PC-9 (cell line): ENCODE results near the gene HIRA. TPM values are rescaled to one million over a fixed set of nuclear protein-coding genes. Genes with fewer than 3 reads are reported as not detected.

Experiments
- BruUV-seq: library from RNA; stranded (reverse); fragments of 400-500 nt; replicated peaks from 2 replicates; lab custom pipeline; 2021; lab: Mats Ljungman, UMichigan
- CTCF ChIA-PET: fragments of 300-600 bp; sonication (Branson Sonifier 250); formaldehyde crosslinking; loops from one replicate; lab custom pipeline; 2022; ENCODE audit warnings: antibody characterized with exemption; lab: Charles Lee
- POLR2A ChIA-PET: fragments of 300-600 bp; sonication (Branson Sonifier 250); formaldehyde crosslinking; loops from one replicate; lab custom pipeline; 2022; ENCODE audit warnings: antibody characterized with exemption; ENCODE audit not compliant: unreplicated experiment; lab: Charles Lee
- DNase-seq, 2 experiments: peaks; one replicate each; pipeline versions ENCODE4 v3.0.0 to v3.0.0-alpha.2; 2015 to 2022; ENCODE audit warnings: mixed read lengths in 1 of 2
- H2AFZ ChIP-seq: fragments of 200-600 bp; sonication (generic); 2 replicates; pipeline ENCODE4 v1.8.1; 2017; ENCODE audit warnings: antibody characterized with exemption
- H3F3A ChIP-seq: fragments of 200-600 bp; sonication (generic); 2 replicates; pipeline ENCODE4 v1.8.1; 2017; ENCODE audit warnings: antibody characterized with exemption, mild to moderate bottlenecking, low read depth; ENCODE audit not compliant: insufficient read depth
- H3K27ac ChIP-seq: fragments of 200-600 bp; sonication (generic); 2 replicates; pipeline ENCODE4 v1.6.1; 2016; ENCODE audit warnings: mixed run types
- H3K27me3 ChIP-seq: fragments of 200-600 bp; sonication (generic); 2 replicates; pipeline ENCODE4 v1.6.1; 2016; ENCODE audit warnings: low read depth, mixed run types; ENCODE audit not compliant: insufficient read depth
- H3K36me3 ChIP-seq: fragments of 200-600 bp; sonication (generic); 2 replicates; pipeline ENCODE4 v1.6.1; 2016; ENCODE audit warnings: low read depth, mixed run types
- H3K4me1 ChIP-seq: fragments of 200-600 bp; sonication (generic); replicated peaks from 2 replicates; pipeline ENCODE4 v1.6.1; 2016; ENCODE audit warnings: mixed run types; ENCODE audit not compliant: insufficient read depth
- H3K4me2 ChIP-seq: fragments of 200-600 bp; sonication (generic); 2 replicates; pipeline ENCODE4 v1.6.1; 2017; ENCODE audit warnings: mixed run types
- H3K4me3 ChIP-seq: fragments of 200-600 bp; sonication (generic); 2 replicates; pipeline ENCODE4 v1.6.1; 2016; ENCODE audit warnings: mixed run types
- H3K79me2 ChIP-seq: fragments of 200-600 bp; sonication (generic); 2 replicates; pipeline ENCODE4 v1.6.1; 2017; ENCODE audit warnings: low read depth, mixed run types
- H3K9me2 ChIP-seq: fragments of 200-600 bp; sonication (generic); 2 replicates; pipeline ENCODE4 v1.8.1; 2017; ENCODE audit warnings: mild to moderate bottlenecking; ENCODE audit not compliant: insufficient read depth
- H3K9me3 ChIP-seq: fragments of 200-600 bp; sonication (generic); 2 replicates; pipeline ENCODE4 v1.8.1; 2016; ENCODE audit warnings: low read depth; ENCODE audit not compliant: insufficient read depth
- H4K20me1 ChIP-seq: fragments of 200-600 bp; sonication (generic); 2 replicates; pipeline ENCODE4 v1.8.1; 2017; ENCODE audit not compliant: insufficient read depth
- EZH2 ChIP-seq: fragments of 200-600 bp; sonication (generic); IDR thresholded peaks from 2 replicates; pipeline ENCODE4 v1.8.0; 2017; ENCODE audit warnings: antibody characterized with exemption, low read depth
- intact Hi-C: fragments of 100-400 bp; cut with micrococcal nuclease; formaldehyde crosslinking; loops from one replicate; pipeline ENCODE4 v1.10.0; 2022; ENCODE audit not compliant: unreplicated experiment
- total RNA-seq: library from RNA; stranded (reverse); gene quantifications from 2 replicates; pipeline ENCODE4 v1.2.3, GENCODE V29; 2021
- TF ChIP-seq, protein P1 (sequence below): fragments of 200-600 bp; sonication (generic); conservative IDR thresholded peaks from 2 replicates; pipeline ENCODE4 v1.6.1; 2017; ENCODE audit warnings: mixed run types, antibody characterized with exemption, mild to moderate bottlenecking, moderate library complexity

Gene HIRA
- total RNA-seq, 1 experiment from 2014 or later, result 19.2 TPM

DNA sequence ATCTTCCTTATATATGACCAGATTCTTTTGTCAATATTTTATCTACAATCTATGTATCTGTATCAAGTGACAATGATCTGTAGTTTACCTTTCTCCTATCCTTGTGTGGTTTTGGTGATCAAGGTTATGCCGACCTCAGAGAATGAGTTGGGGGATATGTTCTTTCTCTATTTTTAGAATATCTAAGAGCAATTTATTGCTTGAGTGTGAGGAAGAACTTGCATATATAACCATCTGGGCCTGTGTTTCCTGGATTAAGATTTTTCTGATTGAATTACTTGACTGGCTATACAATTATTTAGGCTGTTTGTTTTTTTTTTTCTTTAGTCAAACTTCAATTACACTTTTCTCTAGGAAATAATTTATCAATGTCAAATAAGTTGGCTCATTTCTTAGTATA lies 30.0 kb upstream of the HIRA start:
- no peak overlapping the region for H3K4me3 ChIP-seq
- intact Hi-C loops, result no loop called here
- no peak overlapping the region for H3K27ac ChIP-seq
- ChIA-PET CTCF (no interaction called here), POLR2A (no interaction called here)
- no peaks in the 10 kb centered on the region for H3K79me2 ChIP-seq
- no peaks in the 10 kb centered on the region for H3K9me2 ChIP-seq
- no peak for DNase-seq
- no peaks in the 10 kb centered on the region for H3K9me3 ChIP-seq
- H3K4me1 ChIP-seq, result no peaks in the 10 kb centered on the region
- H3F3A ChIP-seq, result no peaks in the 10 kb centered on the region; the same call in 1 of the 2 replicates
- no peak overlapping the region for H3K4me2 ChIP-seq
- BruUV-seq, result no TSS peak
- no peaks in the 10 kb centered on the region for H3K36me3 ChIP-seq
- no peak for TF ChIP-seq EZH2
- TF ChIP-seq, protein P1, sequence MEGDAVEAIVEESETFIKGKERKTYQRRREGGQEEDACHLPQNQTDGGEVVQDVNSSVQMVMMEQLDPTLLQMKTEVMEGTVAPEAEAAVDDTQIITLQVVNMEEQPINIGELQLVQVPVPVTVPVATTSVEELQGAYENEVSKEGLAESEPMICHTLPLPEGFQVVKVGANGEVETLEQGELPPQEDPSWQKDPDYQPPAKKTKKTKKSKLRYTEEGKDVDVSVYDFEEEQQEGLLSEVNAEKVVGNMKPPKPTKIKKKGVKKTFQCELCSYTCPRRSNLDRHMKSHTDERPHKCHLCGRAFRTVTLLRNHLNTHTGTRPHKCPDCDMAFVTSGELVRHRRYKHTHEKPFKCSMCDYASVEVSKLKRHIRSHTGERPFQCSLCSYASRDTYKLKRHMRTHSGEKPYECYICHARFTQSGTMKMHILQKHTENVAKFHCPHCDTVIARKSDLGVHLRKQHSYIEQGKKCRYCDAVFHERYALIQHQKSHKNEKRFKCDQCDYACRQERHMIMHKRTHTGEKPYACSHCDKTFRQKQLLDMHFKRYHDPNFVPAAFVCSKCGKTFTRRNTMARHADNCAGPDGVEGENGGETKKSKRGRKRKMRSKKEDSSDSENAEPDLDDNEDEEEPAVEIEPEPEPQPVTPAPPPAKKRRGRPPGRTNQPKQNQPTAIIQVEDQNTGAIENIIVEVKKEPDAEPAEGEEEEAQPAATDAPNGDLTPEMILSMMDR, result no peak
- H3K27me3 ChIP-seq, result no peaks in the 10 kb centered on the region
- H2AFZ ChIP-seq, result no peak overlapping the region
- H4K20me1 ChIP-seq, result no peaks in the 10 kb centered on the region

GRCh38 chr22:19460036-19460435 lies 28.5 kb upstream of the HIRA start:
- Histone ChIP-seq H2AFZ (no peak overlapping the region), H3K4me2 (no peak overlapping the region), H3K9me3 (no peaks in the 10 kb centered on the region), H3K9me2 (no peaks in the 10 kb centered on the region), H3K4me3 (no peak overlapping the region), H3K27ac (no peak overlapping the region), H3K4me1 (no peaks in the 10 kb centered on the region), H4K20me1 (no peaks in the 10 kb centered on the region), H3K27me3 (no peaks in the 10 kb centered on the region), H3K79me2 (no peaks in the 10 kb centered on the region), H3F3A (no peaks in the 10 kb centered on the region; the same call in 1 of the 2 replicates), H3K36me3 (no peaks in the 10 kb centered on the region)
- CTCF ChIA-PET, result no interaction called here
- intact Hi-C loops, result no loop called here
- POLR2A ChIA-PET, result no interaction called here
- no peak for TF ChIP-seq EZH2
- TF ChIP-seq, protein P1, result no peak
- DNase-seq, result no peak
- no TSS peak for BruUV-seq

- Histone ChIP-seq H3K27ac (no peak overlapping the region), H2AFZ (no peak overlapping the region), H3K4me2 (no peak overlapping the region), H3K9me3 (no peaks in the 10 kb centered on the region), H3K4me3 (no peak overlapping the region), H3K36me3 (no peaks in the 10 kb centered on the region), H3F3A (no peaks in the 10 kb centered on the region; the same call in 1 of the 2 replicates), H3K9me2 (no peaks in the 10 kb centered on the region), H3K27me3 (no peaks in the 10 kb centered on the region), H3K79me2 (no peaks in the 10 kb centered on the region), H3K4me1 (no peaks in the 10 kb centered on the region), H4K20me1 (no peaks in the 10 kb centered on the region)
- ChIA-PET CTCF (no interaction called here), POLR2A (no interaction called here)
- intact Hi-C loops, result no loop called here
- BruUV-seq, result no TSS peak
- no peak for TF ChIP-seq EZH2
- TF ChIP-seq, protein P1, result no peak
- no peak for DNase-seq
Measured at GRCh38 chr22:19457828-19458428, 26.4 kb upstream of the HIRA start.
